Natural killer cell (primary cell): Measurements from ENCODE around the gene LNX2. TPM values are rescaled to one million over a fixed set of nuclear protein-coding genes. Genes with fewer than 3 reads are reported as not detected.

Source experiments
- ATAC-seq, 3 donors: fragments of 150-1000 bp in 2 of 3; fragments of 200-7000 bp in 1 of 3; cut with Tn5 transposase; 1 replicate in 1 of 3; 2 replicates in 2 of 3; pipeline ENCODE4 v1.10.0; 2021; ENCODE audit warnings: mild to moderate bottlenecking in 2 of 3, moderate library complexity in 2 of 3
- DNase-seq, 2 donors: peaks; one replicate each; pipeline versions ENCODE4 v3.0.0 to v3.0.0-alpha.2; 2013 to 2021; ENCODE audit warnings: mixed read lengths in 1 of 2
- H3K27ac ChIP-seq: one replicate; pipeline ENCODE4 v1.5.1; 2013; ENCODE audit warnings: mild to moderate bottlenecking, low read length
- H3K27me3 ChIP-seq: one replicate; pipeline ENCODE4 v1.6.1; 2013; ENCODE audit warnings: low read length; ENCODE audit not compliant: control insufficient read depth, insufficient read depth
- H3K36me3 ChIP-seq: one replicate; pipeline ENCODE4 v1.6.1; 2013; ENCODE audit warnings: low read length; ENCODE audit not compliant: control insufficient read depth, insufficient read depth
- H3K4me1 ChIP-seq: one replicate; pipeline ENCODE4 v1.6.1; 2013; ENCODE audit warnings: low read length; ENCODE audit not compliant: control insufficient read depth, insufficient read depth
- H3K4me3 ChIP-seq: one replicate; pipeline ENCODE4 v1.5.1; 2013; ENCODE audit warnings: low read length
- H3K9me3 ChIP-seq: one replicate; pipeline ENCODE4 v1.6.1; 2013; ENCODE audit warnings: low read length; ENCODE audit not compliant: control insufficient read depth, insufficient read depth
- H3K27ac Mint-ChIP-seq, 2 donors: one replicate each; pipeline ENCODE4 v1.8.0; 2022; ENCODE audit warnings: mild to moderate bottlenecking in 2 of 2, mixed read lengths in 2 of 2, moderate library complexity in 1 of 2
- H3K27me3 Mint-ChIP-seq, 2 donors: one replicate each; pipeline ENCODE4 v1.8.0; 2022; ENCODE audit warnings: low read depth in 2 of 2, mixed read lengths in 2 of 2
- H3K36me3 Mint-ChIP-seq: one replicate; pipeline ENCODE4 v1.8.0; 2022; ENCODE audit warnings: mixed read lengths
- H3K4me1 Mint-ChIP-seq, 2 donors: one replicate each; pipeline ENCODE4 v1.8.0; 2022; ENCODE audit warnings: mixed read lengths in 2 of 2
- H3K4me3 Mint-ChIP-seq: one replicate; pipeline ENCODE4 v1.8.0; 2022; ENCODE audit warnings: mild to moderate bottlenecking, moderate library complexity, mixed read lengths
- H3K9me3 Mint-ChIP-seq, 2 donors: one replicate each; pipeline ENCODE4 v1.8.0; 2022; ENCODE audit warnings: mixed read lengths in 2 of 2
- WGBS: methylation state at CpG from one replicate; pipeline ENCODE4 v1.1.7; 2013; ENCODE audit warnings: missing lambda C conversion rate; ENCODE audit not compliant: insufficient coverage; 5-methylcytosine and 5-hydroxymethylcytosine counted together
- intact Hi-C: fragments of 100-400 bp; cut with micrococcal nuclease; formaldehyde crosslinking; loops from one replicate; pipeline ENCODE4 v1.14.2; 2022
- total RNA-seq, 4 donors: library from RNA; stranded (reverse); fragments of 120-200 nt in 1 of 4; gene quantifications; one replicate each; pipeline versions ENCODE4 v1.2.3 to v1.2.4, GENCODE V29; 2013 to 2022
- TF ChIP-seq, protein P1 (sequence below): fragments of 200-600 bp; IDR thresholded peaks from one replicate; pipeline ENCODE4 v1.8.0; 2022; ENCODE audit warnings: antibody characterized with exemption

The LNX2 gene
- total RNA-seq, 3 donors from 2014 or later (not counting 1 experiment from before 2014, with no cell fraction given): 4.5 to 6.6 (median 5.0) TPM

DNA sequence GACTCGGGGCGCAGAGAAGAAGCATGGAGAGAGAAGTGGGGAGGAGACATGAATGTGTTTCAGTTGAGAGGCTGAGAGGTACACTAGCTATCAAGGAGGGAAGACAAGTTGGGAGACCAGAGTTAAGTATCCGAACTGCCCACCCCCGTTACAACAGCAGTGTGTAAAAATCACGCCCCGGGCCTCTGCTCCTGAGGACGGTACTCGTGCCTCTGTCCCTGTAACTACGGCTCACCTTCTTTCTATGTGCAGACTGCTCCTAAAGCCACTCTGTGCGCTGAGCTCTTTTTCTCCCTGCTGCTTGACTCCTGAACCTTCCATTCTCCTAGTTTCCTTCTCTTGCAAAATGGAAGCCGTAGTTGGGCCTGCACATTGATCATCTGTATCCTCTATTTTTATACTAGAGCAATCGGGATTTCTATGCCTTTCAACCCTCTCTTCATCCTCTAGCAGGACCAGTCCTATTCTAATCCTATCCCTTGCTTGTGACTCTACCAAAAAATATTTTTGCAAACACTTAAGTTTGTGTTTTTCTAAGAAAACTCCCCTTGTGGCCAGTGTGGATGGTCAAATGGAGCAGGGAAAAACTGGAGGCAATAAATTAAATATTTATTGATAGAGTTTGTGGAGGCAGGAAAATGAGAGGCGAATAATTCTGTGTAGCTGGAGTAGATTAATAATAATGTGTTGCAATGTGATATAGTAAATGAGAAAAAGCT is 1.9 kb upstream of the LNX2 start:
- peaks cover 12% of the 10 kb centered on the region for H3K36me3 ChIP-seq
- H3K9me3 ChIP-seq: no peaks in the 10 kb centered on the region
- H3K4me1 ChIP-seq: peaks cover 27% of the 10 kb centered on the region
- peak overlapping the region; percentile 96 for H3K4me3 Mint-ChIP-seq
- H3K9me3 Mint-ChIP-seq: no peaks in the 10 kb centered on the region
- WGBS: 10% methylated on average over 13 of the region's 13 CpGs
- peak overlapping the region; percentile 51 for H3K4me3 ChIP-seq
- H3K36me3 Mint-ChIP-seq: no peaks in the 10 kb centered on the region
- no peak for ATAC-seq
- no peaks in the 10 kb centered on the region for H3K27me3 ChIP-seq
- H3K27ac Mint-ChIP-seq: peak overlapping the region; percentile 86 to 92
- H3K27ac ChIP-seq: peak overlapping the region; percentile 61
- TF ChIP-seq, protein P1, sequence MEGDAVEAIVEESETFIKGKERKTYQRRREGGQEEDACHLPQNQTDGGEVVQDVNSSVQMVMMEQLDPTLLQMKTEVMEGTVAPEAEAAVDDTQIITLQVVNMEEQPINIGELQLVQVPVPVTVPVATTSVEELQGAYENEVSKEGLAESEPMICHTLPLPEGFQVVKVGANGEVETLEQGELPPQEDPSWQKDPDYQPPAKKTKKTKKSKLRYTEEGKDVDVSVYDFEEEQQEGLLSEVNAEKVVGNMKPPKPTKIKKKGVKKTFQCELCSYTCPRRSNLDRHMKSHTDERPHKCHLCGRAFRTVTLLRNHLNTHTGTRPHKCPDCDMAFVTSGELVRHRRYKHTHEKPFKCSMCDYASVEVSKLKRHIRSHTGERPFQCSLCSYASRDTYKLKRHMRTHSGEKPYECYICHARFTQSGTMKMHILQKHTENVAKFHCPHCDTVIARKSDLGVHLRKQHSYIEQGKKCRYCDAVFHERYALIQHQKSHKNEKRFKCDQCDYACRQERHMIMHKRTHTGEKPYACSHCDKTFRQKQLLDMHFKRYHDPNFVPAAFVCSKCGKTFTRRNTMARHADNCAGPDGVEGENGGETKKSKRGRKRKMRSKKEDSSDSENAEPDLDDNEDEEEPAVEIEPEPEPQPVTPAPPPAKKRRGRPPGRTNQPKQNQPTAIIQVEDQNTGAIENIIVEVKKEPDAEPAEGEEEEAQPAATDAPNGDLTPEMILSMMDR: no peak
- intact Hi-C loops: loop anchor here (5.0 kb wide), 1 partner anchor 450 kb away; the partner anchor contains the start of gene USP12
- DNase-seq: no peak
- no peaks in the 10 kb centered on the region for H3K27me3 Mint-ChIP-seq
- H3K4me1 Mint-ChIP-seq: peaks cover 61 to 79% of the 10 kb centered on the region in 2 donors

GRCh38 chr13:27621366-27622101 is 1.2 kb upstream of the LNX2 start, which contains the start of gene POLR1D:
TSS of gene POLR1D (plus strand) at chr13:27621892. CDS start at chr13:27621984, 92 bp downstream.
- no peaks in the 10 kb centered on the region for H3K9me3 ChIP-seq
- 0% methylated on average over 71 of the region's 71 CpGs for WGBS
- peaks cover 27% of the 10 kb centered on the region for H3K4me1 ChIP-seq
- H3K27ac ChIP-seq: peak within 1 kb of the TSS; percentile 97
- Mint-ChIP-seq H3K27me3 (no peaks in the 10 kb centered on the region), H3K4me1 (peaks cover 56 to 75% of the 10 kb centered on the region in 2 donors), H3K36me3 (no peaks in the 10 kb centered on the region), H3K9me3 (no peaks in the 10 kb centered on the region), H3K27ac (peak within 1 kb of the TSS; percentile 86 to 92), H3K4me3 (peak within 1 kb of the TSS; percentile 96)
- no peaks in the 10 kb centered on the region for H3K27me3 ChIP-seq
- H3K36me3 ChIP-seq: peaks cover 12% of the 10 kb centered on the region
- DNase-seq: peak; percentile 82 to 94
- TF ChIP-seq, protein P1: no peak
- ATAC-seq: peak; percentile 69 to 81 (median 70)
- intact Hi-C loops: loop anchor here (1.0 to 5.0 kb wide), 3 partner anchors 171 to 449 kb away; partner anchors contain the start of genes MTIF3 and USP12
- H3K4me3 ChIP-seq: peak within 1 kb of the TSS; percentile 96

DNA sequence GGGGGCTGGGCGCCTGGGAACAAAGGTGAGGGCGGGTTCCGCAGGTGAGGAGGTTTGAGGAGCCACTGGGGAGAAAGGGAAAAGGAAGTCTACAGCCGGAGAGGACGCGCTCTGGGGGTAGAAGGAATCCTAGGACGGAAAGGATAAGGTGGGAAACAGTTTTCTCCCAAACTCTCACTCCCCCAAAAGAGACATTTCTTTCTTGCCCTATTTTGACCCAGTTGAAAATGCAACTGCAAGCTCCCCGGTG is 712 bp upstream of the LNX2 start:
- peaks cover 51 to 70% of the 10 kb centered on the region in 2 donors for H3K4me1 Mint-ChIP-seq
- ATAC-seq (no peak), DNase-seq (no peak)
- Histone ChIP-seq H3K4me1 (peaks cover 27% of the 10 kb centered on the region), H3K9me3 (no peaks in the 10 kb centered on the region), H3K27ac (peak overlapping the region; percentile 97), H3K27me3 (no peaks in the 10 kb centered on the region), H3K4me3 (peak overlapping the region; percentile 96), H3K36me3 (peaks cover 11% of the 10 kb centered on the region)
- 0% methylated on average over 4 of the region's 8 CpGs for WGBS
- H3K4me3 Mint-ChIP-seq: peak overlapping the region; percentile 88
- no peaks in the 10 kb centered on the region for H3K9me3 Mint-ChIP-seq
- TF ChIP-seq, protein P1: no peak
- intact Hi-C loops: loop anchor here (1.0 to 5.0 kb wide), 3 partner anchors 171 to 449 kb away; partner anchors contain the start of genes MTIF3 and USP12
- no peaks in the 10 kb centered on the region for H3K36me3 Mint-ChIP-seq
- peak overlapping the region; percentile 86 to 92 for H3K27ac Mint-ChIP-seq
- no peaks in the 10 kb centered on the region for H3K27me3 Mint-ChIP-seq
